GM12872 (cell line): ENCODE results near the gene SPDYE4.

ENCODE experiments used
- TF ChIP-seq, protein P1 (sequence below): IDR thresholded peaks from 3 replicates; pipeline ENCODE4 v1.5.1; 2011; ENCODE audit warnings: low read depth, mild to moderate bottlenecking, low read length, moderate library complexity; ENCODE audit not compliant: insufficient read depth

The SPDYE4 gene

GRCh38 chr17:8791910-8792270, 33.5 kb upstream of the SPDYE4 start:
- TF ChIP-seq, protein P1, sequence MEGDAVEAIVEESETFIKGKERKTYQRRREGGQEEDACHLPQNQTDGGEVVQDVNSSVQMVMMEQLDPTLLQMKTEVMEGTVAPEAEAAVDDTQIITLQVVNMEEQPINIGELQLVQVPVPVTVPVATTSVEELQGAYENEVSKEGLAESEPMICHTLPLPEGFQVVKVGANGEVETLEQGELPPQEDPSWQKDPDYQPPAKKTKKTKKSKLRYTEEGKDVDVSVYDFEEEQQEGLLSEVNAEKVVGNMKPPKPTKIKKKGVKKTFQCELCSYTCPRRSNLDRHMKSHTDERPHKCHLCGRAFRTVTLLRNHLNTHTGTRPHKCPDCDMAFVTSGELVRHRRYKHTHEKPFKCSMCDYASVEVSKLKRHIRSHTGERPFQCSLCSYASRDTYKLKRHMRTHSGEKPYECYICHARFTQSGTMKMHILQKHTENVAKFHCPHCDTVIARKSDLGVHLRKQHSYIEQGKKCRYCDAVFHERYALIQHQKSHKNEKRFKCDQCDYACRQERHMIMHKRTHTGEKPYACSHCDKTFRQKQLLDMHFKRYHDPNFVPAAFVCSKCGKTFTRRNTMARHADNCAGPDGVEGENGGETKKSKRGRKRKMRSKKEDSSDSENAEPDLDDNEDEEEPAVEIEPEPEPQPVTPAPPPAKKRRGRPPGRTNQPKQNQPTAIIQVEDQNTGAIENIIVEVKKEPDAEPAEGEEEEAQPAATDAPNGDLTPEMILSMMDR: no peak

DNA sequence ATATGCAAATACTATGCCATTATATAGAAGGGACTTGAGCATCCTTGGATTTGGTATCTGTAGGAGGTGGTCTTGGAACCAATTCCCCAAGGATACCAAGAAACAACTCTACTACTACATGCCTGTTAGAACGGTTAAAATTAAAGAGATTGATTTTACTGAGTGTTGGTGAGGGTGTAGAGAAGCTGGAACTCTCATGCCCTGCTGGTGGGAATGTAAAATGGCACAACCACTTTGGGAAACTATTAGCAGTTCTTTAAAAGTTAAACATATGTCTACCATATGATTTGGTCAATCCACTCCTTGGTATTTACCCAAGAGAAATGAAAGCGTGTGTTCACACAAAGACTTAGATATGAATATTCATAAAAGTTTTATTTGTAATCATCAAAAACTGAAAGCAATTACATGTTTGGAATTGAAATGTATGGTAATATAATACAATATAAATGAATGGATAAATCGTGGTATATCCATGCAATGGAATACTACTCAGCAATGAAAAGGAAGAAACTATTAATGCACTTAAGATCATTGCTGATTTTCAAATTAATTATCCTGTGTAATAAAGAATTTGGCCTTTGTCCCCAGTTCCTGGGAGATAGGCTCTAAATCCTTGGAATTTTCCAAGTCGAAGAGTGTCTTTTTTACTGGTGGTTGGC, 33.0 kb upstream of the SPDYE4 start:
- TF ChIP-seq, protein P1: peak; percentile 20; the same call in 1 of the 3 replicates

- TF ChIP-seq, protein P1: no peak
These were observed 31.4 kb upstream of the SPDYE4 start for GRCh38 chr17:8789743-8790142.

DNA sequence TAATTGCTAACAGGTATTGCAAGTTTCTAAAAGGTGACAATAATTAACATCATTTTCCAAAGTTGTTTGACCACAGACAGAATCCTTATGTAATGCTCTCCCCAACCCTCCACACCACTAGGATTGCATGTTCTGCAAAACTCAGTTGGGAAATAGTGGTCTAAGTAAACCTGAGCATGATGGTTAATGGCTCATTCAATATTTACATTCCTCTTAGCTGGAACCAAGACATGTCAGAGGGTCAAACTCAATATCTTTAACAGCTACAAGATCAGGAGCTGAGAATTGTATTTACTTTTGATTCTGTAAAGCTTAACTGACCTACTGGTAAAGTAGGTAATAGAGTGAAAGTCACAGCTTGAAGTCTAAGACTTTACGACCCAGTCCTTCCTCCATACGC, 30.7 kb upstream of the SPDYE4 start:
- TF ChIP-seq, protein P1: no peak

GRCh38 chr17:8785547-8786413, 27.4 kb upstream of the SPDYE4 start:
- TF ChIP-seq, protein P1: peak; percentile 94

DNA sequence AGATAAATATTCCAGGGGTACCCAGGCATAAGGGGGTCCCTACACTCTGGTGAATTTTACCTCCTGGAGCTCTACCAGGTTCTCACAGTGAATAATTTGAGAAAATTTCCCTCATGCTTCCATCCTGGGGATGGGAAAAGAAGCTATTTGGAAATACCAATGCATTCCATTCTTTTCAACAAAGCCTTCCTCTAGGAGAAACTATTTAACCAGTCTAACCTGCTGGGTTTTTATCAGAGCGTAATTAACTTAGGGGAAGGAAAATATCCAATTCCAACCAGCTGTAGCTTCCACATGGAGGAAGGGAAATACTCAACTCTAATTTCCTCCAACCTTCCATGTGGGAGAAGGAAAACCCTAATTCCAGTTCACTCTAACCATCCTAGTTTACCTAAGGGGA, 23.8 kb upstream of the SPDYE4 start:
- TF ChIP-seq, protein P1: no peak

- TF ChIP-seq, protein P1: no peak
These were observed 23.4 kb upstream of the SPDYE4 start for GRCh38 chr17:8781776-8782175.
